OCI-LY7 (cell line): ENCODE results near the gene BBX. TPM values are rescaled to one million over a fixed set of nuclear protein-coding genes. Genes with fewer than 3 reads are reported as not detected.

ENCODE experiments used
- BruUV-seq: library from RNA; stranded (reverse); fragments of 400-500 nt; replicated peaks from 2 replicates; lab custom pipeline; 2021; lab: Mats Ljungman, UMichigan
- CTCF ChIA-PET: fragments of 300-600 bp; sonication (Branson Sonifier 250); formaldehyde crosslinking; loops from one replicate; lab custom pipeline; 2022; ENCODE audit warnings: antibody characterized with exemption; ENCODE audit not compliant: unreplicated experiment; lab: Charles Lee
- POLR2A ChIA-PET: fragments of 300-600 bp; sonication (Branson Sonifier 250); formaldehyde crosslinking; loops from one replicate; lab custom pipeline; 2022; ENCODE audit warnings: antibody characterized with exemption; lab: Charles Lee
- DNase-seq: peaks from one replicate; pipeline ENCODE4 v3.0.0-alpha.2; 2015; ENCODE audit warnings: low spot score
- H2AFZ ChIP-seq: fragments of 200-600 bp; sonication (generic), shearing (Covaris generic); 2 replicates; pipeline ENCODE4 v1.6.1; 2014; ENCODE audit warnings: mild to moderate bottlenecking, antibody characterized with exemption, low read length, moderate library complexity
- H3K27ac ChIP-seq: fragments of 200-600 bp; sonication (generic); 2 replicates; pipeline ENCODE4 v1.5.1; 2014; ENCODE audit warnings: mixed run types, low read depth, mild to moderate bottlenecking, moderate library complexity, low read length, inconsistent platforms; ENCODE audit not compliant: poor library complexity, severe bottlenecking
- H3K36me3 ChIP-seq: fragments of 200-600 bp; sonication (generic); 2 replicates; pipeline ENCODE4 v1.6.1; 2014; ENCODE audit warnings: mild to moderate bottlenecking, antibody characterized with exemption, low read length, moderate library complexity, mixed read lengths; ENCODE audit not compliant: insufficient read depth
- H3K4me1 ChIP-seq: fragments of 200-600 bp; sonication (generic); 2 replicates; pipeline ENCODE4 v1.5.1; 2014; ENCODE audit warnings: mild to moderate bottlenecking, low read length; ENCODE audit not compliant: insufficient read depth, poor library complexity, severe bottlenecking
- H3K4me2 ChIP-seq: fragments of 200-600 bp; sonication (generic); 2 replicates; pipeline ENCODE4 v1.6.1; 2014; ENCODE audit warnings: mild to moderate bottlenecking, low read length
- H3K4me3 ChIP-seq: fragments of 200-600 bp; sonication (generic); 2 replicates; pipeline ENCODE4 v1.5.1; 2014; ENCODE audit warnings: mild to moderate bottlenecking, low read depth, low read length; ENCODE audit not compliant: poor library complexity, severe bottlenecking
- H3K79me2 ChIP-seq: fragments of 200-600 bp; sonication (generic); 2 replicates; pipeline ENCODE4 v1.6.1; 2016; ENCODE audit warnings: low read depth, mild to moderate bottlenecking, low read length, moderate library complexity, mixed read lengths; ENCODE audit not compliant: insufficient read depth
- H3K9me2 ChIP-seq: fragments of 200-600 bp; sonication (generic); 2 replicates; pipeline ENCODE4 v1.6.1; 2016; ENCODE audit warnings: mild to moderate bottlenecking, low read length, mixed read lengths; ENCODE audit not compliant: insufficient read depth
- H3K9me3 ChIP-seq: fragments of 200-600 bp; sonication (generic); 2 replicates; pipeline ENCODE4 v1.6.1; 2014; ENCODE audit warnings: mild to moderate bottlenecking, mixed run types, low read length, mixed read lengths
- H4K20me1 ChIP-seq: fragments of 200-600 bp; sonication (generic); 2 replicates; pipeline ENCODE4 v1.6.1; 2014; ENCODE audit warnings: mild to moderate bottlenecking, antibody characterized with exemption, low read length, moderate library complexity, mixed read lengths; ENCODE audit not compliant: insufficient read depth
- EZH2phosphoT487 ChIP-seq: fragments of 200-600 bp; sonication (generic); IDR thresholded peaks from 2 replicates; pipeline ENCODE4 v1.6.1; 2018; ENCODE audit warnings: low read depth, borderline replicate concordance, mild to moderate bottlenecking, mixed run types, antibody characterized with exemption, low read length, moderate library complexity, mixed read lengths
- intact Hi-C: fragments of 100-400 bp; cut with micrococcal nuclease; formaldehyde crosslinking; loops from one replicate; pipeline ENCODE4 v1.10.0; 2022; ENCODE audit not compliant: unreplicated experiment
- total RNA-seq, 2 experiments: library from RNA; depleted of rRNA in 1 of 2; stranded (reverse); fragments of >200 nt in 1 of 2; shearing (Covaris generic) in 1 of 2; gene quantifications; 2 replicates each; pipeline ENCODE4 v1.2.3, GENCODE V29; 2014 to 2022
- TF ChIP-seq, protein P1 (sequence below): fragments of 200-600 bp; sonication (generic); conservative IDR thresholded peaks from 2 replicates; pipeline ENCODE4 v1.5.1; 2014; ENCODE audit warnings: mild to moderate bottlenecking, antibody characterized with exemption, low read length, moderate library complexity, mixed read lengths

Gene BBX
- total RNA-seq, 2 experiments from 2014 or later, result 27.0 to 49.8 TPM

DNA sequence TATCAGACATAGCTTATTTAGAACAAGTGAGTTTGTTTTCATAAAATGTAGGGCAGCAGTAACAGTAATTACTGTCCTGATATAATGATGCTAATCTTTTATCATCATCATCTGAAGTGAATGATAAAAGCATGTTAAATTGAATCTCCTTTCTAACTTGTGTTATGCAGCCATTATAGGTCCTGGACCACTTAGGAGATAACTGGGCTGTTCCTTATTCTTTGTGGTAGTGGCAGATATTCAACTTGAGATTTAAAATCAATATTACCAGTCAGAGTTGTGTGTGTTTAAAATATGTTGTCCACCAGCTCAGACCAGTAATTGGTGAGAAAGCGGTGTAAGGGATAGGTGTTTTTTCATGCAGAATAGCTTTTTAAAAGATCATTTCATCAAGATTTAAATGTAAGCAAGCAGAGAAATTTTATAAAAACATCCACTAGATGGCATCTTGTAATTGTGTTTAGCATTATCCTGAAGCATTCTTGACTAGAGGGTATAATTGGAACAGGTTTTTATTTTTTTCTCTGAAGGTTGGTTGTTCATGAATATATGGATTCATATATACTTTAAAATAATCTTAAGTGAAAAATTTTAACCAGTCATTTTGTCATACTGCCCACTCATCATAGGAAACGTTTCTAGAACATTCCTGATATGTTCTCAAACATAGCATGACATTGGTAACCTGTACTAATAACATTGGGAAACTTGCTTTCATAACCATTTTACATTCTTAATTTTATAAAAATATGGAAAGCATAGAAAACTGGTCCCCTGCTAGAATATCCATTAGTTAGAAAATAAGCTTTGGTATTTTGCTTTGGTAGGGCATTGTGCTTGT is 153.9 kb downstream of the BBX start:
- Histone ChIP-seq H3K9me2 (no peaks in the 10 kb centered on the region), H3K4me1 (peaks cover 26% of the 10 kb centered on the region), H3K27ac (no peak overlapping the region), H3K4me2 (peak overlapping the region; percentile 80), H3K79me2 (no peaks in the 10 kb centered on the region), H4K20me1 (no peaks in the 10 kb centered on the region), H2AFZ (no peak overlapping the region), H3K4me3 (no peak overlapping the region), H3K9me3 (no peaks in the 10 kb centered on the region), H3K36me3 (no peaks in the 10 kb centered on the region)
- peak; percentile 63 for DNase-seq
- TF ChIP-seq, protein P1, sequence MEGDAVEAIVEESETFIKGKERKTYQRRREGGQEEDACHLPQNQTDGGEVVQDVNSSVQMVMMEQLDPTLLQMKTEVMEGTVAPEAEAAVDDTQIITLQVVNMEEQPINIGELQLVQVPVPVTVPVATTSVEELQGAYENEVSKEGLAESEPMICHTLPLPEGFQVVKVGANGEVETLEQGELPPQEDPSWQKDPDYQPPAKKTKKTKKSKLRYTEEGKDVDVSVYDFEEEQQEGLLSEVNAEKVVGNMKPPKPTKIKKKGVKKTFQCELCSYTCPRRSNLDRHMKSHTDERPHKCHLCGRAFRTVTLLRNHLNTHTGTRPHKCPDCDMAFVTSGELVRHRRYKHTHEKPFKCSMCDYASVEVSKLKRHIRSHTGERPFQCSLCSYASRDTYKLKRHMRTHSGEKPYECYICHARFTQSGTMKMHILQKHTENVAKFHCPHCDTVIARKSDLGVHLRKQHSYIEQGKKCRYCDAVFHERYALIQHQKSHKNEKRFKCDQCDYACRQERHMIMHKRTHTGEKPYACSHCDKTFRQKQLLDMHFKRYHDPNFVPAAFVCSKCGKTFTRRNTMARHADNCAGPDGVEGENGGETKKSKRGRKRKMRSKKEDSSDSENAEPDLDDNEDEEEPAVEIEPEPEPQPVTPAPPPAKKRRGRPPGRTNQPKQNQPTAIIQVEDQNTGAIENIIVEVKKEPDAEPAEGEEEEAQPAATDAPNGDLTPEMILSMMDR, result peak; percentile 90
- TF ChIP-seq EZH2phosphoT487, result no peak
- CTCF ChIA-PET, result interaction anchor here (2.8 kb wide), 1 partner anchor 16 kb away, joined by 10 read pairs; no protein-coding TSS in a partner anchor
- intact Hi-C loops, result loop anchor here (5.0 kb wide), 3 partner anchors 66 to 801 kb away; no protein-coding TSS in a partner anchor
- POLR2A ChIA-PET, result interaction anchor here (0.6 to 2.4 kb wide), 11 partner anchors 12 to 1287 kb away, joined by 3 to 8 read pairs (median 4); no protein-coding TSS in a partner anchor
- no TSS peak for BruUV-seq

- Histone ChIP-seq H3K36me3 (no peaks in the 10 kb centered on the region), H3K9me3 (no peaks in the 10 kb centered on the region), H3K27ac (no peak overlapping the region), H2AFZ (no peak overlapping the region), H3K9me2 (no peaks in the 10 kb centered on the region), H3K4me1 (peaks cover 27% of the 10 kb centered on the region), H3K4me3 (no peak overlapping the region), H3K79me2 (no peaks in the 10 kb centered on the region), H3K4me2 (no peak overlapping the region), H4K20me1 (no peaks in the 10 kb centered on the region; the same call in 1 of the 2 replicates)
- intact Hi-C loops, result loop anchor here (5.0 kb wide), 3 partner anchors 62 to 797 kb away; no protein-coding TSS in a partner anchor
- BruUV-seq, result no TSS peak
- TF ChIP-seq EZH2phosphoT487, result no peak
- TF ChIP-seq, protein P1, result no peak
- ChIA-PET CTCF (no interaction called here), POLR2A (interaction anchor here (0.9 to 1.1 kb wide), 2 partner anchors 29 to 81 kb away, joined by 3 read pairs; no protein-coding TSS in a partner anchor)
- no peak for DNase-seq
These were observed 157.2 kb downstream of the BBX start for GRCh38 chr3:107679921-107680320.
